Activated effector memory CD4-positive, alpha-beta T cell treated with Interleukin-2 at 50 U/mL for 16 hours (primary cell): ENCODE measurements around the gene TRAM2.

ENCODE experiments used
- DNase-seq: peaks from one replicate; pipeline ENCODE4 v3.0.0-alpha.2; 2020

TRAM2 gene

DNA sequence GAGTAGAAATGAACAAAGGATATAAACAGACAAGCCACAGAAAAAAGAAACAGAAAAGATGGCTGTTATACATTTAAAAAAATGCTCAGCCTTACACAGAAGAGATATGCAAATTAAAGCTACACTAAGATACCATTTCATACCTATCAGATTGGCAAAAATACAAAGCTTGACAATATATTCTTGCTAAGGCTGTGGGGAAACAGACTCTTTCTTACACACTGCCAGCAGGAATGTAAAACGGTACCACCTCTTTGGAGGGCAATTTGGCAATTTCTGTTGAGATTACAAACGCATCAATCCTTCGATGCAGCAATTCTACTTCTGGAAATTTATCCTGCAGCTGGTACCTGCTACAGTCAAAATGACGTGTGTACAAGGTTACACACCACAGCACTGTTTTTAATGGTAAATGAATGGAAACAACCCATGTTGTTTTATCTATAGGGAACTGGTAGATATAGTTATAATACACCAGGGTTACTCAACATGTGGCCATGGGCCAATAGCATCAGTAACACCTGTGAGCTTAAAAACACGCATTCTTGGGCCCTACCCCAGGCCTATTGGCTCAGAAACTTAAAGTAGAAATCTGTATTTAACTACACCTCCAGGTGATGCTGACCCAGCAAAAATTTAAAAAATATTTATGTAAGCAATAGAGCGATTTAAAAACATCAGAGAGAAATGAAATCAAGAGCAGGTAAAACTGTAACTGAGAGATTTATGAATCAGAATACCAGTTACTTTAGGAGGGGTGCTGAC is 53.3 kb downstream of the TRAM2 start:
- DNase-seq, result no peak

DNA sequence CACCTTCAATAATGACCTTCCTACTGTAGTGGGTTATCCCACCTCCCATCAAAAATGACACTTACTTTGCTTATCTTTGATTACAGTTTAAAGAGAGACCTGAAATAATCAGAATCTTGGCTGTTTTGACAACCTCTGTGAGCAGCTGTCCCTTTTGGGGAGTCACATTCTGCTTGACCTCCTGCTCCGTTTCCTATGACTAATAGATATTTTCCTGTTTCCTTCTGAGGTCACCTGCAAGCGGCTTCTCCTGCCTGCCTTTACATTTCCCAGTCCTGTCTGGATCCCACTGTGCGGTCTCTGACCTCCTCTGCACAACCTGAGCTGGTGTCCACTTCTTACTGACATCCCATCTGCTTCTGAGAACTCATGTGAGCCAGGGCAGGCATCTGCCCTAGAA is 54.2 kb downstream of the TRAM2 start:
- no peak for DNase-seq

DNA sequence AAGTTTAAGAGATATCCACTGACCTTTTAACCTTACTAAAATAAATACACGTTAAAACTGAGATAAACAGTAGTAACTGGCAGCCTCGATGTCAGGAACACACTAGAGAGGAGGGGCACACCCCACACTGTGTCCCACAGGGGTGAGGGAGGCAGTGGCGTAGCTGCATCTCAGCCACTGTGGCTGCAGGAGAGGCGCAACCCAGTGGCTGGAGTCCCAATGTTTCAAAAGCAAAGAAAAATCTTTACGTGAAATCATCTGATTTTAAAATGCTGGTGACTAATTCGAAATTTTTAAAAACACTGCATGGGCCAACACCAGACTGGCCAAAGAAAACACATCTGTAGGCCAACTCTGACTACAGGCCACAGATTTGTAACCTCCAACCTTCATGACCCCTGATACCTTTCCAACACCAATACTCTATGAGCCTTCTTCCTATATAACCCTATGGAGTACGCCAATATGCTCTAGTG is 54.7 kb downstream of the TRAM2 start:
- no peak for DNase-seq

DNA sequence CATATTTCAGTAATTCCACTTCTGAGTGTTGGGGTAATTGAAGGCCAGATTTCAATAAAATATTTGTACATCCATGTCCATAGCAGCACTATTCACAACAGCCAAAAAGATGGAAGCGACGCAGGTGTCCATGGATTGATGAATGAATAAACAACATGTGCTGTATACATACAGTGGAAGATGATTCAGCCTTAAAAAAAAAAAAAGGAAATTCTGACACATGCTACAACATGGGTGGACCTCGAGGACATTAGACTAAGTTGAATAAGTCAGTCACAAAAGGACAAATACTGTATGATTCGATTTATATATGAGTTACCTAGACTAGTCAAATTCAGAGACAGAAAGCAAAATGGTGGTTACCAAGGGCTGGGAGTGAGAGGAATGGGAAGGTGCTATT is 57.2 kb downstream of the TRAM2 start:
- no peak for DNase-seq

DNA sequence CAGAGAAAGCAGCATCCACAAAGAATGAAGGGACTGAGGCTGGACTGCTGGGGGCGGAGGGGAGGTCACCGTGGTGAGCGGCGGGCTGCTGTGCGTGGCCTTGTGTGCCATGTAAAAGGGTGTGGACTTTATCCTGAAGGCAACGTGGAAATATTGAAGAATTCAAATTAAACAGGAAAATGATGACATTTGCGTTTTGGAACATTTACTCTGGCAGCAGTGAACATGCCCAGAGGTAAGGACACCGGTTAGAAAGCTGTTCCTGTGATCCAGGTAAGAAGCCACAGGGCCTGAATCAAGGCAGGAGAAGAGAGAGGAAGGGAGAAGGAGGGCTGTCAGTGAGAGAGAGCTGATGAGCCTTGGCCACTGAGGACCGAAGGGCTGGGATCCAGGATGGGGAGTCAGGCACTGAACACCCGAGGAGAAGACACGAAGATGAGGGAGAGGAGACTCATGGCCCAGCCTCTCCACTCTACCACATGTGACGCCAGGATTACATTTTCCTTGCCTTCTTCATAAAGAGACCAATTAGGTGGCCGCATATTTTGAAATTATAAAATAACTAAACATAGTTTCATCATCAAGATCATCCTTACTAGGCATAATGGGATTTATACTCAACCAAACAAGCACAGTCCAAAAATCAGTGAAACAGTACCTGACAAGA is 58.4 kb downstream of the TRAM2 start:
- DNase-seq, result no peak

DNA sequence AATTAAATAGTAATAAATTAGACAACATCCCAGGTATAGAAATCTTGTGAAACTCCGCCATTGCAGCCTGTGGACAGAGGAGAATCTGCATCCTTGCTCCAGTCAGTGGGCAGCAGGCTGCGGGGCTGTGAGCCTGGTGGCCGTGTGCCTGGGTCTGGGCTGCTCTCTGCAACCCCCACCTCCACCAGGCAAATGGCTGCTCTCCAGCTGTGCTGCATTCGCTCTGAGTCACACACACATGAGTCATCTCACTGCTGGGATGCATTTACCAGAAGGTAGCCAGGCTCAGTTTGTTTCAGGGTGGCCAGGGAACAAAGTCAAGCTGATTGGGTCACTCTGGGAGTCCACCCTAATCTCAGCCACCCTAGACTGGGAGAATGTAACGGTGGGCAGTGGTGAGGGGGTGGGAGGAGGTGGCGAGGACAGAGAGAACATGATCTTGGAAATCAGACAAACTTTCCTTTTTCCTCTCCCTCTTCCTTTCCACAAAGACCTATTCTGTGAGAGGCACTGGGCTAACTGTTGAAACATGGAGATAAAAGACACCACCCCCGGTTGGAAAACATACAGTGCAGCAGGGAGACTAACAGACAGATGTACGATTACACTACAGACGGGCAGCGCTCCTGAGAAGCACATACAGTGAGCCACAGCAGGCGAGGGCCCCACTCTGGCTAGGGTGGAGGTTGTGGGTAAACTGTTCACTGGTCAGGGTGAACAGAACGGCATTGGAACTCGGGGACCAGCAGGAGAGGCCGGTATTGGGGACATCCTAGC is 59.2 kb downstream of the TRAM2 start:
- DNase-seq, result no peak

DNA sequence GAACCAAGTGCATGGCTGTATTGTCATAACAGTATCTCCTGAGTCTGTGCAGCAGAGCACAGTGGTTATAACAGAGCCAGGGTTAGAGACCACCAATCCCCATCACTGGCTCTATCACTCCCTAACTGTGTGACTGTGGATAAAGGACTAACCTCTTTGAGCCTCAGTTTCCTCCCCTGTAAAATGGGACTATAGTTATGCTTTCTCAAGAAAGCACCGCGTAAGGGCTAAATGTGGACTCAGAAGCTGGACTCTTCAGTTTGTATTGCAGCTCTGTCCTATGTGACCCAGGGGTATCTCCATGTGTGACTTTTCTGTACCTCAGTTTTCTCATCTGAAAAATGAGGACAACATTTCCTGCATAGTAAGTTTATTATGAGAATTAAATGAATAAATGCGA is 59.9 kb downstream of the TRAM2 start:
- DNase-seq, result no peak

DNA sequence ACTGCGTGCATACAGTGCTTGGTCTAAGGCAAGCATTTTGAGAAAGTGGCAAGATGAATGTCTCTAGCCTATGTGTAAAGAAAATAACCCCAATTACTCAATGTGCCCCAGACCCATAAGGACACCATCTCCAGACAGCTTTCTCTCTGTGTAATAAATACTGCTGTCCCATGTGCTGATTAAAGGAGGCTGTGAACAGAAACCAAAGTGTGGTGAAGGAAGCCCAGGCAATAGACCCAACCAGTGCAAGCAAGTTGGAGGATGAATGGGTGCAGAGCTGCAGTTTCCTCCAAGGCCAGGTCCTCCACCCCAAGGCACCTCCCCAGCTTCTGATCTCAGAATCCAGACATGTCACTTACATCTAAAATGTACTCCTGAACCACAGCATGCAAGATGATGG is 60.6 kb downstream of the TRAM2 start:
- DNase-seq, result no peak

DNA sequence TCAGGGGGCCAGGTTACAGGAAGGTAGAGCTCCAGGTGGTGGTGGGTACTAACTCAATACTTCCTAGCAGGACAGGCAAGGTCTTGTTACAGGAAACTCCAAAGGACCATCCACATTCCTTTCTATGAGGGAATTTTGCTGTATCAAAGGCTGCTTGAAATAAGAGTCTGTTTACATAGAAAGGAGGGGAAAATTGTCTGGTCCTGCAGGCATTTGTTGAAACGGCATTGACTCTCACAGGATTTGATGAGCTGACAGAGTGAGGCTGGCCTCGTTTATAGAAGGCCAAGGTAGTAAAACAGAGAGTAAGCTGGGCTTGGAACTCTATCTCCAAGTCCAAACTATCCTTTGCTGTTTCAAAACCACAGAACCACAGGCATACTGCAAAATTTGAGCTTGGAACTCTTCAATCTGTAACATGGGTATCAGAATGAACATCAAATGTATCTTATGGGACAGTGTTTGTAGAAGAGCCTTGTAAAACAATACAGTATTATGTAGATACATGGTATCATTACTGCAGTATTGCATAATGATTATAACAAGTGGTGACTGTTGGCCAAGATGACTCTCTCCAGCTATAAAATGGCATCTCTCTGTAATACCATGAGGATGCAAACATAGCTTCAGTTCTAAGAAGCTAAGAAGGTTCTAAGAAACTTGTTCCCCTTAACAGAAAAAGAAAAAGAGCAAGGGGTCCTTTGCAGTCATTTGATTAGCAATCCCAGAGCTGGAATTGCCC is 61.5 kb downstream of the TRAM2 start:
- DNase-seq, result no peak

DNA sequence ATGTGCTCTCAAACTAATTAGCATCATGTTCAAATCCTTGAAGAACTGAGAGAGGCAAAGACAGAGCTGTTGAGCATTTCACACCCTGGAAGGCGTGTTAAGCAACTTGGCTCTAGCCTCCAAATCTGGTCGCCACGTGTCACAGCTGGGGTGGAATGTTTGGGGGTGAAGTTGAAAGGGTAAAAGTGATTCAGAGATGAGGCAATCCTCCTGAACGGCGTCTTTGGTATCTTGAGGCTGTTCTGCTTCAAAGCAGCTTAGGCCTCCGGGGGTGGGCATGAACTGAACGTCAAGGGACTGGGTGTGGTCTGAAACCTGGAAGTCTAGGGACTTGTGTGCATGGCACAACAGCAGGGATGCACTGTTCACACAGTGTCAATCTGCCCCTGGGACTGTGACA is 62.3 kb downstream of the TRAM2 start:
- DNase-seq, result no peak

DNA sequence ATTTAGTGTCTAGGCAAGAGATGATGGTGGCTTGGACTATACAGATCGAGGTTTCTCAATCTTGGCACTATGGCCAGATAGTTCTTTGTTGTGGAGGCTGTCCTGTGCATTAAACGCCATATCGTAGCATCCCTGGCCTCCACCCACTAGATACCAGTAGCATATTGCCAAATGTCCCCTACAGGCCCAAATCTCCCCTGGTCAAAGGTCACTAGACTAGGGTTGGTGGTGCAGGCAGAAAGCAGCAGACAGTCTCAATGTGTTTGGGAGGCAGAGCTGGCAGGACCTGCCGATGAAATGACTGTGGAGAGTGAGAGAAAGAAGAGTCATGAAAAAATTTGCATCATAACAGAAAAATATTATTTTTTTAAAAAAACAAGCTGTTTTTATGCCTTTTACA is 63.0 kb downstream of the TRAM2 start:
- no peak for DNase-seq

DNA sequence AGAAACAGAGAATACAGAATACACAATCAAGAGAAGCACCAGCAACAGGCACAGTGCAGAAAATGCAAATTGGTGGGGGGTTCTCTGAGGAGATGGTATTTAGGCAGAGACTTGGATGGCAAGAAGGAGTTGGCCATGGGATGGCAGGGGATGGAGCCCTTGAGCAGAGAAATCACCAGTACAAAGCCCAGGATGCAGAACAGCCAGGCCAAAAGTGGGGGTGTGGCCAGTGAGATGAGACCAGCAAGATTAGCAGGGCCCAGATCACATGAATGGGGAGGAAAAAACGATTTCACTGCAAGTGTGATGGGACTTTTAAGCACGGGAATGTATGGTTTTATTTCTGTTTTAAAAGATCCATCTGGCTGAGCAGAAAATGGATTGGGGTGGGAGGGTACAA is 63.4 kb downstream of the TRAM2 start:
- DNase-seq, result no peak

DNA sequence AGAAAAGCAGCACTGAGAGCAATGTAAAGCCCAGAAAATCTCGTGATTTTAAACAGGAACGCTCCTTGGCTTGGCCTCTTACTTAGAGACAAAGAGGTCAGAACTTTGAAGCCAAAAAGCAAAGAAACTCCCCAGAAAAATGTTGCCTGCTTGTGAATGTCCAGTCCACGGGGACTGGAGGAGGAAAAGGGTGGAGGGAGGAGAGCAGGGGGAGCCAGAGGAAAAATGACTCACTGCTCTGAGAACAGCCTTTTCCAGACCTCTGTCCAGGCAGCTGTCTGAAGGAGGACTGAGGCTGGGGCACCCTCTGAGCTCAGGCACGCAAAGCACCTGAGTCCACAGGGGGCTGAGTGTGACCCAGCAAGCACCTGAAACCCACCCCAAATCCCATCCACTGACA is 64.7 kb downstream of the TRAM2 start:
- DNase-seq, result no peak

DNA sequence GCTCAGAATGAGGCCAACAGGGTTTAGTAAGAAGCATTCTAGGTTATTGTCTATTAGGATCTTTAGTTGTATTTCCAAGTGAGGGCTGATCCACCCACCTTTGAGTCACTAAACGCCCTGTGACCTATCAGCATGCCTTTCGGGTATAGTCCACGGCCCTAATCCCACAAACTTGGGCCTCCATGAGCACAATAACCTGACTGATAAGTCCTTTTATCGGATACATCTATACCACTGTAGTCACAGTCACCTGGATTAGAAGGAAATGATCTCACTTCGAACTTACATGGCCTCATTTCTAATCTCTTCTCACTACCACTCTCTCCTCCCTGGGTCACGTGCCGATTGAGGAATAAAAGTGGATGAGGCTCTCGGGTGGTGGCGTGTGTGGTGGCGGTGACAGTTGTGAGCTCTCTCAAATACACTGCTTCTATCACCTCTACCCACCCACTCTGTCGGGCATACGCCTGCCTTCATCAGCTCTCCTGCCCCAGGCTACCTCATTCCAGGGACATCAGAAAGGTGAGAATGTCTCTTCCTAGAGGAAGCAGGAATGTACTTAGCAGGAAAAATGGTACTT is 65.2 kb downstream of the TRAM2 start:
- no peak for DNase-seq

DNA sequence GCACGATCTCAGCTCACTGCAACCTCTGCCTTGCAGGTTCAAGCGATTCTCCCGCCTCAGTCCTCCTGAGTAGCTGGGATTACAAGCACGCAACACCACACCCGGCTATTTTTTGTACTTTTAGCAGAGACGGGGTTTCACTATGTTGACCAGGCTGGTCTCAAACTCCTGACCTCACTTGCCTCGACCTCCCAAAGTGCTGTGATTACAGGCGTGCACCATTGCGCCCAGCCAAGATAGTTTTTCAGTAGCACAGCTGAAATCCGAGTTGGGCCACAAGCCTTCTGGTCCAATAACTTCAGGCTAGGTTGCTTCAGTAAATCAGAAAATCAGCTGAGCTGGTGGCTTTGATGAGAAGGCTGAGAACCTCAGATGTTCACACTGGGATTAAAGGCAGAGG is 65.7 kb downstream of the TRAM2 start:
- DNase-seq, result no peak

DNA sequence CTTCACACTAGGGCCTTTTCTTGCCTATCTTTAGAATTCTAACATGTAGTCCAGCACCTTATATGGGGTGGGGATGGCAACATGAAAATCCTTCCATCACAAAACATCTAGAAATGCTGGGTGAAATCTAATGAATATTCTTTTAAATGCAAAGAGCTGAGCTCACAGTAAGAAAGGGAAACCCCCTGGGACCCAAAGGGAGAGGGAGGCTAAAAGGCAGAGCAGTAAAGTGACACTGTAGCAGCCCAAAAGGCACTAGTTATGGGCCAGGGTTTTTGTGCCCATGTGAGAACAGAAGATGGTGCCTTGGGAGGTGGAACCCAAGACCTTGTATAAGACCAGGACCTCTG is 66.7 kb downstream of the TRAM2 start:
- DNase-seq, result no peak

DNA sequence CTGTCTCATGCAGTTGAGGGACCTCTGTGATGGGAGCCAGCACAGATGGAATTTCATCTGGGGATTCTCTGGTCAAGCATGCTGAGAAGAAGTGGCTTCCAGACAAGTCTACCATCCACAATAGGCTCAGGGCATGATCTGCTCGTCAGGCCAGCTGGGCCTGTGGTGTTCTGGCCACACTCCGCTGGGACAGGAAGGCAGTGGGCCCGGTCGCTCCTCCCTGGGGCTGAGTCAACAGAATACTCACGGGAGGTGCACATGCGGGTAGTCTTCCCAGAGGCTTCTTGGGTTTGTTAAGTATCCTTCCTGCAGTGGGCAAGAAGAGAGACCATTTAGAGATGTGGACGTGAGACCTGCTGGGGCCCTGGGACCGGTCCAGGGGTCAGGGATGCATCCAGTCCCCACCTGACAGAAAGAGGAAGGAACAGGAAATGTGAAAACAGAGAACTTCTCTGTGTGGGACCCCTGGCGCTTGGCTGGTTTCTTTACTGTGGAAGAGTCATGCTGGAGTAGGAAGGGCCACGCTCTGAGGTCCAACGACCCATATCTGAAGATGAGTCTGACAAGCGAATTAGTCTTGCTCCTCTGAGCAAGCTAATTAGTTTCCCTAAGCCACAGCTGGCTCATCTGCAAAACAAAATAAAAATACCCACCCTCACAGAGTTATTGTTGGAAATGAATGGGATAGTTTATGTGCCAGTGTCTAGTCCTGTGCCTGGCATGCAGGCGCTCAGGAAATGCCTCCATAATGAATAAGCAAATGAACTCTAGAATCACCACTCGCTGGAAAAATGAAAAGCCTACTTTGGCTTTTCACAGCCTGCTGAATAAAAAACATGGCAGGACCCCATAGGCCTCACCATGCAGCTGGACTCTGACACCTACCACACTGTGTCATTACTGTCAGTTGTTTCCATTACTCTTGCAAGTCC is 67.3 kb downstream of the TRAM2 start:
- DNase-seq, result no peak

DNA sequence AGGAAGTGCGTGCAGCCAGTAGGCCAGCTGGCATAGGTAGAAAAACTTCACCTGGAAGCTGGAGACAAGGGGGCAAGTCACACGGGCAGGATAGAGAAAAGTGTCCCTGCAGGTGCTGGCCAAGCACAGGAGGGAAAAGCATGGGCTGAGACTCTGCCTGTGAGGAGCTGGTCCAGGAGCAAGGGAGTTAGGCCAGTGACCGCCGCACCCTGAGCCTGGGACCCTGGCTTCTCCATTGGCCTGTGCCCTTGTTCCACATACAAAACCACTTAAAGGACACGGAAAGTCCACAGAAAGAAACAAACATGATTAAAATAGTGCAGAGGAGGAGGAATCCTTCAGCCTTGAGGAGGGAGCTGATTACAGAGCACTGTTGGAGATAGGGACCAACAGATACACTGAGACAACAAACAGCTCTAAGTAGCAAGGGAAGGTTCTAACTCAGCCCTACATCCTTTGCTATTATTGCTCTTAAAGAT is 68.6 kb downstream of the TRAM2 start:
- no peak for DNase-seq

DNA sequence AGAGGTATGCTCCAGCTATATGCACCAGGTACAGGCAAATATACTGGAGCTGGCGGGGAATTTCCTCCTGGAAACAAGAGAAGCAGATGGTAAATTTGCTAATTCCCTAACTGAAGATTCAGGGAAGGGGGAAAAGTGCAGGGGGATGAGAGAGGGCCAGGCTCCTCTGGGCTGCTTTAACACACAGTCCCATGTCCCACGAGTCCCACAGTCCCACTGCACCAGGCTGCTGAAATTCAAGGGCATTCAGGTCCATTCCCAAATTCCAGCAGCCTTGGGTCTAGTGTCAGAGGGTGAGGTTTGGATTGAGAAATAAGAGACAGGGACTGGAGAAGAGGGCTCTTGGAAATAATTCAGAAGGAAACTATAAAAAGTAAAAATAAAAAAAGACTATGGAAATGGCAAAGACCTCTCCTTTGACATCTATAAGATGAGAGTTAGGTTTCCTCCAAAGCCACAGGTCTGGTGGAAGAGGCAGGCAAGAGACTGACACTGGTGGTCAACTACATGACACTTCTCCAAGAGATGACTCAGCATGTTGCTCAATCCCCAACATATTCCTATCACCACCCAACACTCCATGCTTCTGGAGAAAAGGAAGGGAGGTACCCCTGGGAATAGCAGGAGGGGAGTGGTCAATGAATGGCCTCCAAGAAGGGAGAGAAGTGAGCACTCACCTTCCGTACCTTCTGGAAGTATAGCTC is 69.2 kb downstream of the TRAM2 start:
- no peak for DNase-seq

DNA sequence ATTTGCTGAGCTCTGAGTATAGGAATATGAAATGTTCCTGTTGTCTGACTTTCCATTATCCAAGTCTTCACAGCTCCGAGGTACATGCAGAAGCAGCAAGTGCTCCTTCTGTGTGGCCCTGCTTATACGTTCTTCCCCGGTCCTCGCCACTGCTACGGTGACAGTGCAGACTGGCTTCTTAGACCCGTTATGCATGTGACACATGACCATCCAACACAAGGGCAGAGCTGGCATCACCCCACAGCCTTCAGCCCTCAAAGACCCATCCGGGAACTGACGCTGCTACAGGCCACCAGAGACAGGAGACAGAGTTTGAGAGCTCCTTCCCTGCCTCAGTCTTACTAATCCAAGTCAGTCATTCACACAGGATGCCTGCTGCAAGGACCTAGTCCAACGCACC is 70.4 kb downstream of the TRAM2 start:
- no peak for DNase-seq
